ENCODE measurements around the gene CDHR3. TPM values are rescaled to one million over a fixed set of nuclear protein-coding genes. Genes with fewer than 3 reads are reported as not detected.
"Not testable (repeated sequence)": the region's sequence is repeated elsewhere in the genome, so short reads cannot be mapped to it uniquely, and the experiment has no call there.

The CDHR3 gene
- polyA plus RNA-seq, 3 donors, result 0.16 TPM; not detected in 2

DNA sequence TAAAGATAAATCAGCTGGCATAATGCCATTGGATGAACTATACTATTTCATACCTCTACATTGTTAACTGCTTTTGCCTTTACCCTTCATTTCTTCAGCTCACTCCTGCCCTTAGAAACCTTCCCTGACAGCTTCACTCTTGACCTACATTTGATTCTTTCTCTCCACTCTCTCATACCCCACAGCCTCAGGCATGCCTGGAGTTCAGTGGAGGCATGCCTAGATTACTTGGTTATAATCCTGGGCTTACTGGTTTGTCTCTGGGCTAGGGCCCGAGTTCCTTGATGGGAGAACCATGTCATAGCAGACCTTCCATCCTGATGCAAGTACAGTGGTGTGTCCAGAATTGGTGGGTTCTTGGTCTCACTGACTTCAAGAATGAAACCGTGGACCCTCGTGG is 8.4 kb upstream of the CDHR3 start:
- Histone ChIP-seq H3K4me3 (replicated peaks in 1 of 3; ENCODE audit: low read depth in 2 of 3, low read length in 3 of 3) (no peak overlapping the region), H3K4me1 (ENCODE audit: control insufficient read depth in 1 of 2, insufficient read depth in 2 of 2, low read length in 2 of 2) (no peaks in the 10 kb centered on the region), H2AFZ (ENCODE audit: insufficient read depth, low read depth, low read length, poor library complexity, severe bottlenecking) (no peak overlapping the region), H3K79me2 (ENCODE audit: insufficient read depth, low read length) (no peaks in the 10 kb centered on the region), H3K36me3 (replicated peaks in 1 of 2; ENCODE audit: control insufficient read depth in 1 of 2, insufficient read depth in 2 of 2, low read length in 2 of 2) (no peaks in the 10 kb centered on the region), H3K9me3 (replicated peaks in 1 of 2; ENCODE audit: control insufficient read depth in 1 of 2, insufficient read depth in 1 of 2, low read length in 2 of 2) (peaks cover 11 to 14% of the 10 kb centered on the region in 2 donors), H4K20me1 (ENCODE audit: insufficient read depth, low read length) (no peaks in the 10 kb centered on the region), H3K27ac (ENCODE audit: low read depth in 1 of 2, low read length in 2 of 2) (no peak overlapping the region), H3K27me3 (ENCODE audit: control insufficient read depth in 2 of 2, insufficient read depth in 2 of 2, low read length in 2 of 2) (no peaks in the 10 kb centered on the region), H3K9ac (ENCODE audit: insufficient read depth, low read length, poor library complexity, severe bottlenecking) (no peak overlapping the region), H3K4me2 (replicated peaks; ENCODE audit: extremely low read depth, low read length, poor library complexity, severe bottlenecking) (no peak overlapping the region)
- intact Hi-C loops (cut with micrococcal nuclease), result no loop called here
- peaks cover 0 to 7% (median 4%) of the 10 kb centered on the region in 3 donors for H3K27me3 Mint-ChIP-seq (ENCODE audit: low read depth in 3 of 3)
- no peak overlapping the region for H3K27ac Mint-ChIP-seq
- TF ChIP-seq, protein P1, sequence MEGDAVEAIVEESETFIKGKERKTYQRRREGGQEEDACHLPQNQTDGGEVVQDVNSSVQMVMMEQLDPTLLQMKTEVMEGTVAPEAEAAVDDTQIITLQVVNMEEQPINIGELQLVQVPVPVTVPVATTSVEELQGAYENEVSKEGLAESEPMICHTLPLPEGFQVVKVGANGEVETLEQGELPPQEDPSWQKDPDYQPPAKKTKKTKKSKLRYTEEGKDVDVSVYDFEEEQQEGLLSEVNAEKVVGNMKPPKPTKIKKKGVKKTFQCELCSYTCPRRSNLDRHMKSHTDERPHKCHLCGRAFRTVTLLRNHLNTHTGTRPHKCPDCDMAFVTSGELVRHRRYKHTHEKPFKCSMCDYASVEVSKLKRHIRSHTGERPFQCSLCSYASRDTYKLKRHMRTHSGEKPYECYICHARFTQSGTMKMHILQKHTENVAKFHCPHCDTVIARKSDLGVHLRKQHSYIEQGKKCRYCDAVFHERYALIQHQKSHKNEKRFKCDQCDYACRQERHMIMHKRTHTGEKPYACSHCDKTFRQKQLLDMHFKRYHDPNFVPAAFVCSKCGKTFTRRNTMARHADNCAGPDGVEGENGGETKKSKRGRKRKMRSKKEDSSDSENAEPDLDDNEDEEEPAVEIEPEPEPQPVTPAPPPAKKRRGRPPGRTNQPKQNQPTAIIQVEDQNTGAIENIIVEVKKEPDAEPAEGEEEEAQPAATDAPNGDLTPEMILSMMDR (IDR thresholded peaks at IDR 0.05), result no peak
- H3K4me1 Mint-ChIP-seq, result no peaks in the 10 kb centered on the region
- no peak for DNase-seq
- H3K9me3 Mint-ChIP-seq, result peaks cover 4 to 20% (median 13%) of the 10 kb centered on the region in 7 donors
- H3K36me3 Mint-ChIP-seq, result no peaks in the 10 kb centered on the region
- 100% methylated on average over 3 of the region's 3 CpGs for WGBS (ENCODE audit: insufficient coverage)
- no peak overlapping the region for H3K4me3 Mint-ChIP-seq

DNA sequence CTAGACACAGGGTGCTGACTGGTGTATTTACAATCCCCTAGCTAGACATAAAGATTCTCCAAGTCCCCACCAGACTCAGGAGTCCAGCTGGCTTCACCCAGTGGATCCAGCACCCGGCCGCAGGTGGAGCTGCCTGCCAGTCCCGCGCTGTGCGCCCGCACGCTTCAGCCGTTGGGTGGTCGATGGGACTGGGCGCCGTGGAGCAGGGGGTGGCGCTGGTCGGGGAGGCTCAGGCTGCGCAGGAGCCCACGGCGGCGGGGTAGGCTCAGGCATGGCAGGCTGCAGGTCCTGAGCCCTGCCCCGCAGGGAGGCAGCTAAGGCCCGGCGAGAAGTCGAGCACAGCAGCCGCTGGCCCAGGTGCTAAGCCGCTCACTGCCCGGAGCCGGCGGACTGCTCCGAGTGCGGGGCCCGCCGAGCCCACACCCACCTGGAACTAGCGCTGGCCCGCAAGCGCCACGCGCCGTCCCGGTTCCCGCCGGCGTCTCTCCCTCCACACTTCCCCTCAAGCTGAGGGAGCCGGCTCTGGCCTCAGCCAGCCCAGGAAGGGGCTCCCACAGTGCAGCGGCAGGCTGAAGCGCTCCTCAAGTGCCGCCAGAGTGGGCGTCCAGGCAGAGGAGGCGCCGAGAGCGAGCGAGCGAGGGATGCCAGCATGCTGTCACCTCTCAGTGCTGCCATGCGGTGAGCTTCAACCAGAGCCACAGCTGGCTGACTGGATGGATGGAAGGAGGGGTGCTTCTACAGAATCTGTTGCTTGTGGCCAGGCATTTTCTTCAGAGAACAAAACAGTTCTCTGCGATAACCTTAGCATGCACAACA is 7.2 kb upstream of the CDHR3 start:
- H3K36me3 ChIP-seq (replicated peaks in 1 of 2; ENCODE audit: control insufficient read depth in 1 of 2, insufficient read depth in 2 of 2, low read length in 2 of 2); H3K9ac ChIP-seq (ENCODE audit: insufficient read depth, low read length, poor library complexity, severe bottlenecking); H3K4me1 ChIP-seq (ENCODE audit: control insufficient read depth in 1 of 2, insufficient read depth in 2 of 2, low read length in 2 of 2); H3K4me3 ChIP-seq (replicated peaks in 1 of 3; ENCODE audit: low read depth in 2 of 3, low read length in 3 of 3); H3K36me3 Mint-ChIP-seq; H3K4me3 Mint-ChIP-seq; H3K4me1 Mint-ChIP-seq; H3K27me3 ChIP-seq (ENCODE audit: control insufficient read depth in 2 of 2, insufficient read depth in 2 of 2, low read length in 2 of 2); H3K27ac ChIP-seq (ENCODE audit: low read depth in 1 of 2, low read length in 2 of 2); DNase-seq; intact Hi-C loops (cut with micrococcal nuclease); H3K27ac Mint-ChIP-seq; H3K27me3 Mint-ChIP-seq (ENCODE audit: low read depth in 3 of 3); H4K20me1 ChIP-seq (ENCODE audit: insufficient read depth, low read length); H3K79me2 ChIP-seq (ENCODE audit: insufficient read depth, low read length); H2AFZ ChIP-seq (ENCODE audit: insufficient read depth, low read depth, low read length, poor library complexity, severe bottlenecking); H3K4me2 ChIP-seq (replicated peaks; ENCODE audit: extremely low read depth, low read length, poor library complexity, severe bottlenecking): not testable (repeated sequence)
- peaks cover 4 to 20% (median 12%) of the 10 kb centered on the region in 7 donors for H3K9me3 Mint-ChIP-seq
- 80% methylated on average over 51 of the region's 52 CpGs for WGBS (ENCODE audit: insufficient coverage)
- peaks cover 11 to 14% of the 10 kb centered on the region in 2 donors for H3K9me3 ChIP-seq (replicated peaks in 1 of 2; ENCODE audit: control insufficient read depth in 1 of 2, insufficient read depth in 1 of 2, low read length in 2 of 2)

Data from CD14-positive monocyte (primary cell).